ENCODE results near the gene ERCC6L2. TPM values are rescaled to one million over a fixed set of nuclear protein-coding genes. Genes with fewer than 3 reads are reported as not detected.

The ERCC6L2 gene
- total RNA-seq, 1 experiment from 2014 or later = 43.0 TPM

GRCh38 chr9:96008502-96009222 is 133.2 kb downstream of the ERCC6L2 start (continued):
- no peak for TF ChIP-seq PRDM15 (CRISPR knock-in tag; IDR thresholded peaks at IDR 0.05)

GRCh38 chr9:96009223-96009602 is 133.7 kb downstream of the ERCC6L2 start:
- ATAC-seq = no peak
- Mint-ChIP-seq H3K36me3 (peaks cover 22% of the 10 kb centered on the region), H3K4me3 (no peak overlapping the region), H3K27ac (no peak overlapping the region), H3K9me3 (no peaks in the 10 kb centered on the region), H3K4me1 (no peaks in the 10 kb centered on the region), H3K27me3 (ENCODE audit: low read depth) (no peaks in the 10 kb centered on the region)
- no peak for DNase-seq (ENCODE audit: low spot score)
- POLR2A ChIA-PET = no interaction called here
- TF ChIP-seq CDX4 (CRISPR knock-in tag; IDR thresholded peaks at IDR 0.05; ENCODE audit: borderline replicate concordance) = no peak
- no peak for TF ChIP-seq OVOL2 (CRISPR knock-in tag; IDR thresholded peaks at IDR 0.05; ENCODE audit: borderline replicate concordance)
- no peak for TF ChIP-seq E2F5 (CRISPR knock-in tag; IDR thresholded peaks at IDR 0.05)
- TF ChIP-seq MLX (CRISPR knock-in tag; IDR thresholded peaks at IDR 0.05) = no peak
- CTCF ChIA-PET = no interaction called here

- Mint-ChIP-seq H3K27me3 (ENCODE audit: low read depth) (no peaks in the 10 kb centered on the region), H3K4me1 (no peaks in the 10 kb centered on the region), H3K4me3 (no peak overlapping the region), H3K9me3 (no peaks in the 10 kb centered on the region), H3K27ac (no peak overlapping the region), H3K36me3 (peaks cover 20% of the 10 kb centered on the region)
- ChIA-PET POLR2A (no interaction called here), CTCF (no interaction called here)
- DNase-seq (ENCODE audit: low spot score) = no peak
- ATAC-seq = no peak
- no peak for TF ChIP-seq CDX4 (CRISPR knock-in tag; IDR thresholded peaks at IDR 0.05; ENCODE audit: borderline replicate concordance)
- no peak for TF ChIP-seq SOX15 (CRISPR knock-in tag; IDR thresholded peaks at IDR 0.05)
- no peak for TF ChIP-seq IRF2 (CRISPR knock-in tag; IDR thresholded peaks at IDR 0.05; ENCODE audit: borderline replicate concordance, low read depth)
- no peak for TF ChIP-seq ZNF281 (CRISPR knock-in tag; IDR thresholded peaks at IDR 0.05)
- TF ChIP-seq HMGA2 (CRISPR knock-in tag; IDR thresholded peaks at IDR 0.05) = no peak
- no peak for TF ChIP-seq ERG (CRISPR knock-in tag; IDR thresholded peaks at IDR 0.05)
- no peak for TF ChIP-seq ZNF232 (CRISPR knock-in tag; IDR thresholded peaks at IDR 0.05)
- TF ChIP-seq ZSCAN18 (CRISPR knock-in tag; IDR thresholded peaks at IDR 0.05) = no peak
- no peak for TF ChIP-seq NFATC4 (CRISPR knock-in tag; IDR thresholded peaks at IDR 0.05)
- no peak for TF ChIP-seq ZNF219 (CRISPR knock-in tag; IDR thresholded peaks at IDR 0.05; ENCODE audit: borderline replicate concordance)
- TF ChIP-seq ZMAT4 (CRISPR knock-in tag; IDR thresholded peaks at IDR 0.05) = no peak
- no peak for TF ChIP-seq RELA (CRISPR knock-in tag; IDR thresholded peaks at IDR 0.05; ENCODE audit: borderline replicate concordance)
- no peak for TF ChIP-seq CBFB (CRISPR knock-in tag; IDR thresholded peaks at IDR 0.05; ENCODE audit: low read depth)
- no peak for TF ChIP-seq TP53 (CRISPR knock-in tag; IDR thresholded peaks at IDR 0.05)
These were observed 134.4 kb downstream of the ERCC6L2 start for GRCh38 chr9:96009690-96010472.

Measured in WTC11 (cell line).